GM13976 (cell line): ENCODE data around the gene ERG28.

Experiments used
- DNase-seq: peaks from one replicate; pipeline ENCODE4 v3.0.0; 2012; ENCODE audit warnings: low spot score
- in situ Hi-C: fragments of 300-500 bp; cut with MboI; formaldehyde crosslinking; loops from one replicate; pipeline ENCODE4 v1.12.0; 2022; ENCODE audit warnings: low sequenced_read_pairs, mixed read lengths, inconsistent platforms; ENCODE audit not compliant: unreplicated experiment
- TF ChIP-seq, protein P1 (sequence below): IDR thresholded peaks from 2 replicates; pipeline ENCODE4 v1.5.1; 2012; ENCODE audit warnings: borderline replicate concordance, mild to moderate bottlenecking; ENCODE audit not compliant: insufficient read depth; ENCODE audit errors: extremely low read depth, missing control alignments, control extremely low read depth

Gene ERG28

GRCh38 chr14:75630695-75631452 lies 29.8 kb downstream of the ERG28 start:
- TF ChIP-seq, protein P1, sequence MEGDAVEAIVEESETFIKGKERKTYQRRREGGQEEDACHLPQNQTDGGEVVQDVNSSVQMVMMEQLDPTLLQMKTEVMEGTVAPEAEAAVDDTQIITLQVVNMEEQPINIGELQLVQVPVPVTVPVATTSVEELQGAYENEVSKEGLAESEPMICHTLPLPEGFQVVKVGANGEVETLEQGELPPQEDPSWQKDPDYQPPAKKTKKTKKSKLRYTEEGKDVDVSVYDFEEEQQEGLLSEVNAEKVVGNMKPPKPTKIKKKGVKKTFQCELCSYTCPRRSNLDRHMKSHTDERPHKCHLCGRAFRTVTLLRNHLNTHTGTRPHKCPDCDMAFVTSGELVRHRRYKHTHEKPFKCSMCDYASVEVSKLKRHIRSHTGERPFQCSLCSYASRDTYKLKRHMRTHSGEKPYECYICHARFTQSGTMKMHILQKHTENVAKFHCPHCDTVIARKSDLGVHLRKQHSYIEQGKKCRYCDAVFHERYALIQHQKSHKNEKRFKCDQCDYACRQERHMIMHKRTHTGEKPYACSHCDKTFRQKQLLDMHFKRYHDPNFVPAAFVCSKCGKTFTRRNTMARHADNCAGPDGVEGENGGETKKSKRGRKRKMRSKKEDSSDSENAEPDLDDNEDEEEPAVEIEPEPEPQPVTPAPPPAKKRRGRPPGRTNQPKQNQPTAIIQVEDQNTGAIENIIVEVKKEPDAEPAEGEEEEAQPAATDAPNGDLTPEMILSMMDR: no peak
- DNase-seq: no peak
- in situ Hi-C loops: loop anchor here (10.0 kb wide), 1 partner anchor 46 kb away; no protein-coding TSS in a partner anchor

GRCh38 chr14:75628816-75629215 lies 31.9 kb downstream of the ERG28 start:
- DNase-seq: no peak
- in situ Hi-C loops: no loop called here
- TF ChIP-seq, protein P1: no peak

DNA sequence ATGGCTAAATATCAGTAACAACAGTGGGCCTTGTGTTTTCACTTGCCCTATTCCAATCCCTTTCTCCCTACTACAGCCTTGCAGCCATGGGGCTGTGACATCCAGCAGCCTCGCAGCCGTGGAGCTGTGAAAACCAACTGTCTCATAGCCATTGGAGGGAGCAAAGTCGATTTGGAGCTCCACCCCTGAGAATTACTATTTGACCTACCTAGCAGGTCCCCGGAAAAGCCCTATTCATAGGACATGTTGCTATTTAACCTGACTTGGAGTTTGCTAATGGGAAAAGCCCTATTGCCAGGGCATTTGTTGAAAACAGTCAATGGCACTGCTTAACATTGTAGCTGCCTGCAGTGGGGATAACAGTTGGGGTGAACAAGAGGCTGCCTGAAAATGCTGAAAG lies 33.3 kb downstream of the ERG28 start:
- in situ Hi-C loops: no loop called here
- TF ChIP-seq, protein P1: no peak
- DNase-seq: no peak

GRCh38 chr14:75626863-75627262 lies 33.8 kb downstream of the ERG28 start:
- in situ Hi-C loops: no loop called here
- TF ChIP-seq, protein P1: no peak
- DNase-seq: no peak

GRCh38 chr14:75626396-75626795 lies 34.3 kb downstream of the ERG28 start:
- in situ Hi-C loops: no loop called here
- DNase-seq: no peak
- TF ChIP-seq, protein P1: no peak

DNA sequence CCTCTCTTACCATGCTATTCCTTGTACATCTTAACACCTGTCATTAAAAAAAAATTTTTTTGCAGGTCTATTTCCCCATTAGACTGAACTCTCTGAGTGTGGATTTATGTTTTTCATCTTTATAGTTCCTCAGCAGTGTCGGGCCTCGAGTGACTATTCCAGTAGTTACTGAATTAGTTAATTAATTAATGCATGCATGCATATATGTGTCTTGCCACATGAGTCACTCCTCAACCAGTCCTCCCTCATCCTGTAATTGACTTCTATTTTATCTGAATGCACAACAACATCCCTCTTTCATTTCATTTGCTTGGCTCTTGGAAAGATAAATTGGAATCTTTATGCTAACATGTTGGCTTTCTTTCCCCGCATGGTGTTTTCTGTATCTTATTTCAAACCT lies 35.6 kb downstream of the ERG28 start:
- DNase-seq: no peak
- TF ChIP-seq, protein P1: no peak
- in situ Hi-C loops: no loop called here
